K562 (cell line): ENCODE measurements around the gene FERMT1.

Source experiments
- CTCF ChIP-seq, 3 experiments: IDR thresholded peaks in 2 of 3; conservative IDR thresholded peaks in 1 of 3; 2 replicates each; pipeline ENCODE4 v1.5.1; 2011 to 2012; ENCODE audit warnings: low read length in 3 of 3, mild to moderate bottlenecking in 3 of 3, control low read depth in 2 of 3, improper control_type of control experiment in 1 of 3, inconsistent platforms in 1 of 3, low read depth in 1 of 3, mixed read lengths in 1 of 3, moderate library complexity in 1 of 3; ENCODE audit not compliant: insufficient read depth in 2 of 3
- FOXJ3 ChIP-seq: sonication (generic); formaldehyde crosslinking; IDR thresholded peaks from 2 replicates; pipeline ENCODE4 v1.4.0; 2020; ENCODE audit warnings: mild to moderate bottlenecking, missing genetic modification reagents
- MAX ChIP-seq: sonication (generic); formaldehyde crosslinking; IDR thresholded peaks from 2 replicates; pipeline ENCODE4 v1.9.0; 2022; ENCODE audit warnings: mild to moderate bottlenecking, missing genetic modification reagents
- REST ChIP-seq, 2 experiments: fragments of 450-650 bp; formaldehyde crosslinking in 1 of 2; IDR thresholded peaks; 2 replicates each; pipeline versions ENCODE4 v1.4.0 to v1.6.1; 2014 to 2020; ENCODE audit warnings: mild to moderate bottlenecking in 2 of 2, borderline replicate concordance in 1 of 2, low read depth in 1 of 2
- SREBF1 ChIP-seq: fragments of 150-350 bp; IDR thresholded peaks from 2 replicates; pipeline ENCODE4 v1.6.1; 2014; ENCODE audit warnings: antibody characterized with exemption, low read depth, low read length, borderline replicate concordance
- USF2 ChIP-seq: sonication (generic); formaldehyde crosslinking; IDR thresholded peaks from 2 replicates; pipeline ENCODE4 v1.5.0; 2020; ENCODE audit warnings: missing genetic modification reagents
- ZNF274 ChIP-seq: IDR thresholded peaks from 2 replicates; pipeline ENCODE4 v1.6.1; 2011; ENCODE audit warnings: low read depth, mild to moderate bottlenecking, low read length, moderate library complexity, borderline replicate concordance

- no peak for TF ChIP-seq MAX (CRISPR knock-in tag)
- TF ChIP-seq USF2 (CRISPR knock-in tag): no peak
- TF ChIP-seq CTCF (IDR thresholded peaks at IDR 0.05 in 2 of 3, conservative IDR thresholded peaks at IDR 0.05 in 1 of 3; ENCODE audit: insufficient read depth in 2 of 3, low read depth in 1 of 3, low read length in 3 of 3): no peak
- no peak for TF ChIP-seq FOXJ3
- no peak for TF ChIP-seq ZNF274
- TF ChIP-seq SREBF1: no peak
- no peak for TF ChIP-seq REST (IDR thresholded peaks at IDR 0.05; ENCODE audit: borderline replicate concordance)
- TF ChIP-seq REST (CRISPR knock-in tag; IDR thresholded peaks at IDR 0.05; ENCODE audit: low read depth): no peak
Observed at GRCh38 chr20:6029538-6029937, 93.3 kb downstream of the FERMT1 start.
